Right atrium auricular region (tissue), 2 donors: ENCODE measurements around the gene RAI1. TPM values are rescaled to one million over a fixed set of nuclear protein-coding genes. Genes with fewer than 3 reads are reported as not detected.
"Not testable (repeated sequence)": the region's sequence is repeated elsewhere in the genome, so short reads cannot be mapped to it uniquely, and the experiment has no call there.

Experiments used
- DNase-seq: peaks from one replicate; pipeline ENCODE4 v3.0.0-alpha.2; 2019; ENCODE audit warnings: low spot score
- H3K27ac ChIP-seq, 2 donors: fragments of 200-600 bp; sonication (generic); 1 replicate in 1 of 2; 2 replicates in 1 of 2; pipeline ENCODE4 v1.5.1; 2016 to 2019
- H3K27me3 ChIP-seq, 2 donors: fragments of 200-600 bp; sonication (generic); one replicate each; pipeline versions ENCODE4 v1.5.1 to v1.6.0; 2017 to 2019
- H3K36me3 ChIP-seq: fragments of 200-600 bp; sonication (generic); one replicate; pipeline ENCODE4 v1.5.1; 2016
- H3K4me1 ChIP-seq, 2 donors: fragments of 200-600 bp; sonication (generic); one replicate each; pipeline versions ENCODE4 v1.5.1 to v1.6.0; 2017 to 2019
- H3K4me3 ChIP-seq, 2 donors: fragments of 200-600 bp; sonication (generic); 1 replicate in 1 of 2; 2 replicates in 1 of 2; pipeline ENCODE4 v1.5.1; 2017 to 2019; ENCODE audit warnings: mild to moderate bottlenecking in 1 of 2, moderate library complexity in 1 of 2
- H3K9me3 ChIP-seq, 2 donors: fragments of 200-600 bp; sonication (generic); one replicate each; pipeline ENCODE4 v1.5.1; 2019
- CTCF ChIP-seq, 2 donors: fragments of 200-600 bp; sonication (generic); IDR thresholded peaks; one replicate each; pipeline ENCODE4 v1.5.1; 2019; ENCODE audit warnings: antibody characterized with exemption in 2 of 2
- total RNA-seq, 2 donors: library from RNA; depleted of rRNA; stranded (reverse); fragments of >200 nt; gene quantifications; one replicate each; pipeline ENCODE4 v1.1.0, GENCODE V29; 2016

RAI1 gene
- total RNA-seq, 2 donors from 2014 or later, result 23.8 to 24.9 TPM

- no peak for DNase-seq
- no peak for TF ChIP-seq CTCF (IDR thresholded peaks at IDR 0.05)
- H3K4me3 ChIP-seq, result no peak overlapping the region
- H3K27ac ChIP-seq, result no peak overlapping the region
- no peaks in the 10 kb centered on the region for H3K36me3 ChIP-seq
- no peaks in the 10 kb centered on the region for H3K4me1 ChIP-seq
- H3K9me3 ChIP-seq, result no peaks in the 10 kb centered on the region
- H3K27me3 ChIP-seq, result no peaks in the 10 kb centered on the region
Measured at GRCh38 chr17:17638467-17638866, 42.8 kb upstream of the RAI1 start.

- not testable (repeated sequence) for DNase-seq, H3K4me3 ChIP-seq, H3K9me3 ChIP-seq, H3K4me1 ChIP-seq, H3K36me3 ChIP-seq, H3K27ac ChIP-seq, H3K27me3 ChIP-seq
Measured at GRCh38 chr17:17639661-17640270, 41.5 kb upstream of the RAI1 start.

GRCh38 chr17:17641621-17642409, 39.4 kb upstream of the RAI1 start:
- peak; percentile 79 to 93 for TF ChIP-seq CTCF (IDR thresholded peaks at IDR 0.05)
- Histone ChIP-seq H3K36me3 (no peaks in the 10 kb centered on the region), H3K27me3 (no peaks in the 10 kb centered on the region), H3K9me3 (peaks cover 0 to 6% of the 10 kb centered on the region in 2 donors), H3K27ac (peak overlapping the region in 1 of 2 donors; percentile 17), H3K4me3 (no peak overlapping the region), H3K4me1 (no peaks in the 10 kb centered on the region)
- peak; percentile 77 for DNase-seq

GRCh38 chr17:17645148-17645547, 36.1 kb upstream of the RAI1 start:
- H3K27me3 ChIP-seq, H3K27ac ChIP-seq, H3K4me3 ChIP-seq, H3K36me3 ChIP-seq, H3K4me1 ChIP-seq, H3K9me3 ChIP-seq, DNase-seq: not testable (repeated sequence)

GRCh38 chr17:17645961-17646360, 35.3 kb upstream of the RAI1 start:
- Histone ChIP-seq H3K36me3 (no peaks in the 10 kb centered on the region), H3K27ac (no peak overlapping the region), H3K9me3 (peaks cover 0 to 6% of the 10 kb centered on the region in 2 donors), H3K4me3 (no peak overlapping the region), H3K4me1 (no peaks in the 10 kb centered on the region), H3K27me3 (no peaks in the 10 kb centered on the region)
- no peak for TF ChIP-seq CTCF (IDR thresholded peaks at IDR 0.05)
- no peak for DNase-seq

GRCh38 chr17:17647524-17648178, 33.6 kb upstream of the RAI1 start:
- Histone ChIP-seq H3K36me3 (no peaks in the 10 kb centered on the region), H3K4me1 (no peaks in the 10 kb centered on the region), H3K4me3 (no peak overlapping the region), H3K27ac (no peak overlapping the region), H3K9me3 (peaks cover 0 to 6% of the 10 kb centered on the region in 2 donors), H3K27me3 (no peaks in the 10 kb centered on the region)
- TF ChIP-seq CTCF (IDR thresholded peaks at IDR 0.05), result no peak
- no peak for DNase-seq
